ENCODE results near the gene ITIH5.
"Not testable (repeated sequence)": the region's sequence is repeated elsewhere in the genome, so short reads cannot be mapped to it uniquely, and the experiment has no call there.

The ITIH5 gene

DNA sequence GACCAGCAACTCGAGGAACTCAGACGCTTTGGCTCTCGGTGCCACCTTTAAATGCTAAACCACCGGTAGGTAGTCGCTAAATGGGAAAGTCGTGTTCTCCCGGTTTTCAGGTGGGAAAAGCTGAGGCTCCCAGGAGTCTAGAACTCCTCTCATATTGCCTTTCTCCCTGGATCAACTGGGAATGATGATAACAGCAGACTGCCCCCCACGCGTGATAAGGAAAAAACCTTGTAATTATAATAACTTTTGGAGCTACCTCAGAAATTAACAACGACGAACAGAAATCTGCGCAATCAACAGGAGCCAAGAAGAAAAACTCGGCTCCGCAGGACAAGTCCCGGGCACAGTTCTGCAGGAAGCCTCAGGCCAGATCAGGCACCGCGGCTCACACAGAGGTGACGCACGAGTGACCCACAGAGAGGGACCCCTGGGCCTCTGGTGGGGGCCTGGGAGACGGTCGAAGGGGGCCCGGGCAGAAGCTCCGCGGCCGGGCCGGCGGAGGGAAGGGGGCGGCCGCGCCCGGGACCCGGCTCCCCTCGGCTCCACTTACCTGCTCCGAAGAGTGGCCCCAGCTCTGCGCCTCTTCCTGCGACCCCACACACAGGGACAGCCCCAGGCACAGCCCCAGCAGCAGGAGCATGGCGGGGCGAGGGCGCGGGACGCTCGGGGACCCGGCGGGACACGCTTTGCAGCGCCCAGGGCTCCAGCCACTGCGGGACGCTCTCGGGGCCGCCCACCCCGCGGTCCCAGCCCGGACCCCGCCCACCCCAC is at the start of gene ITIH5:
TSS of gene ITIH5 (minus strand) at position 714 of the 771 bp plus-strand sequence. CDS start at position 640, 74 bp downstream.
- no peak for DNase-seq (ENCODE audit: low spot score)

DNA sequence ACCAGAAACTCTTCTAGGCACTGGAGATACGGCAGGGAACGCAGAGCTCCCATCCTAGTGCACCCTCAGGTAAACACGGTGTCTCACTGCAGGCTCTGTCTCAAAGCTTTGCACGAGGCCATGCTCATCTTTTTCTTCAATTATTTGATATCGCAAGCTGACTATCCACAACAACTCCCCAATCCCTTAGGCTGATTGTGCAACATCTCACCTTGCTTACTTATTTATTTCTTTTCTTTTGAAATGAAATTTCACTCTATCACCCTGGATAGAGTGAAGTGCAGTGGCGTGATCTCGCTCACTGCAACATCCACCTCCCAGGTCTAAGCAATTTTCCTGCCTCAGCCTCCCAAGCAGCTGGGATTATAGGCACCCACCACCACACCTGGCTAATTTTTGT is 48.7 kb upstream of the ITIH5 start:
- no peak for DNase-seq (ENCODE audit: low spot score)

- DNase-seq (ENCODE audit: low spot score), result not testable (repeated sequence)
Observed at GRCh38 chr10:7711075-7711474, 44.3 kb upstream of the ITIH5 start.

DNA sequence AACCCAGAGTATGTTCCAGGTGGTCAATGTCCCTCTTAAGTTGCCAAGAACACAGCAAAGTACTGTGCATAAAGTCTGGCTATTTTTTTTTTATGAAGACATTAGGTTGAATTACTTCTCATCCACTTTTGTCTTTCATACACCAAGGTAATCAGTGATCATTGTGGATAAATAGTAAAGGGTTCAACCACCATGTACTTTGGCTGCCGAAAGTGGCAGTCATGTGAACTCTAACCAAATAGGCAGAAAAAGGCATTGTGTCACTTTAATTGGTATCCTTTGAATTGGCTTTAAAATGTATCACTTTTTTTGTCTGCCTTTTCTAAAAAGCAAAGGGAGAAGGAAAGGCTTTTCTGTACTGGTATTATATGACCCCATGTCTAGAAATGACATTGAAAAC is 43.7 kb upstream of the ITIH5 start:
- DNase-seq (ENCODE audit: low spot score), result no peak

DNA sequence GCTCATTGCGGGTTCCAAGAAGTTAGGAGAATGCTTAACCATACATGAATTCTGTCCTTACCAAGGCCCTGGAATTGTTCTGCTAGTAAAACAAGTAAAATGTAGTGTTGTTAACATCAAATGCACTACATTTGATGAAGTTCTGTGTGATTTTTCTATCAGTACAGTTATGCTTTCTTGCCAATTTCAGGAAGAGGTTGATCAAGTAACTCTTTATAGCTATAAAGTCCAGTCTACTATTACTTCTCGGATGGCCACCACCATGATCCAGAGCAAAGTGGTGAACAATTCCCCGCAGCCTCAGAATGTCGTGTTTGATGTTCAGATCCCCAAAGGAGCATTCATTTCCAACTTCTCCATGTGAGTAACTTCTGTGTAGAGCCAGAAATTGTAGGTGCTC is 42.1 kb upstream of the ITIH5 start:
- DNase-seq (ENCODE audit: low spot score), result no peak

- no peak for DNase-seq (ENCODE audit: low spot score)
Observed at GRCh38 chr10:7707858-7708622, 41.3 kb upstream of the ITIH5 start.

DNA sequence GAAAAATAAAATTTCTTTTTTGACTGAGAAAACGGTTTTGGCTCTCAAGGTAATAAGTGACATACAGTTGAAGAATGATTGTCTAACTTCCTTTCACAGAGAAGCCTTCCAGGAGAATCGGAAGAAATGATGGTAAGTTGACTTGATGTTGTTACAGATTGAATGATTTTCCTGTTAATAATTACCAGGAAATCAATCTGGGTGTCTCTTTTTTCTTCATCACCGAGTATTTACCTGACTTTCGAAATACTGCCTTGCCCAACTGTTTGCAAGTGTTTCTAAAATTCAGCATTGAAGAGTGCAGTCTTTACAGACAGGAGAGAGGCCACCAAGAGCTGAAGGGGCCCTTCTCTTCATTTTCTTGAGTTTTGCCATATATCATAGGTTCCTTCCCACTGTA is 40.3 kb upstream of the ITIH5 start:
- DNase-seq (ENCODE audit: low spot score), result no peak

GRCh38 chr10:7706534-7707073 is 39.8 kb upstream of the ITIH5 start:
- peak; percentile 24 for DNase-seq (ENCODE audit: low spot score)

GRCh38 chr10:7705341-7705740 is 38.6 kb upstream of the ITIH5 start:
- DNase-seq (ENCODE audit: low spot score), result no peak

- no peak for DNase-seq (ENCODE audit: low spot score)
Observed at GRCh38 chr10:7704071-7705016, 37.6 kb upstream of the ITIH5 start.

GRCh38 chr10:7703140-7703539 is 36.4 kb upstream of the ITIH5 start, which contains the start of gene ITIH2:
Gene ITIH2, plus strand, starts transcription at chr10:7703316. Its CDS starts 119 bp downstream, at chr10:7703435.
- no peak for DNase-seq (ENCODE audit: low spot score)

GRCh38 chr10:7702288-7702812 is 35.6 kb upstream of the ITIH5 start:
- DNase-seq (ENCODE audit: low spot score), result no peak

GRCh38 chr10:7701158-7701742 is 34.5 kb upstream of the ITIH5 start:
- no peak for DNase-seq (ENCODE audit: low spot score)

DNA sequence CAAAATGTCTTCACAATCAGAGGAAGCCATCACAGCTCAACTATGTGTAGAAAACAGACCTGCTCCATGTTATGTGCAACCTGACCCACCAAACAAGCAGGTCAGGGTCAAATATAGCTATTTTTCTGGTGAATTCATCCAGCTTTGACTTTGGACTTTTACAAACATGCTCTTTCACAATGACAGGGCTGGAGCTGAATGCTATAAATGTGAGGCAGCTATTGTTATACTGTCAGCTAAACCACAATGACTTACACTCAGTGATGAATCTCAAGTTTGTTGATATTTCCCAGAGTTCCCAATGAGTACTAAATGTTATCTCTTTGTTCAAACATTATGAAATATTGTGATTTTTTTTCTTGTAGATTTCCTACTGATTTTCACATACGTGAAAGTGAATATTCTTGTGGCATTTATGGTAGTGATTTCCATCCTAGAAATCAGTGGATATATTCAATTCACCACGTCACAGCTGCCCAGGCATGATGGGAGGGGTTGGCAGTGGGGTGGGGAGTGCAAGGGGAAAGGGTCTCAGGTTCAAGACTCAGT is 33.9 kb upstream of the ITIH5 start:
- no peak for DNase-seq (ENCODE audit: low spot score)

- DNase-seq (ENCODE audit: low spot score), result no peak
Observed at GRCh38 chr10:7697426-7697825, 30.7 kb upstream of the ITIH5 start.

DNA sequence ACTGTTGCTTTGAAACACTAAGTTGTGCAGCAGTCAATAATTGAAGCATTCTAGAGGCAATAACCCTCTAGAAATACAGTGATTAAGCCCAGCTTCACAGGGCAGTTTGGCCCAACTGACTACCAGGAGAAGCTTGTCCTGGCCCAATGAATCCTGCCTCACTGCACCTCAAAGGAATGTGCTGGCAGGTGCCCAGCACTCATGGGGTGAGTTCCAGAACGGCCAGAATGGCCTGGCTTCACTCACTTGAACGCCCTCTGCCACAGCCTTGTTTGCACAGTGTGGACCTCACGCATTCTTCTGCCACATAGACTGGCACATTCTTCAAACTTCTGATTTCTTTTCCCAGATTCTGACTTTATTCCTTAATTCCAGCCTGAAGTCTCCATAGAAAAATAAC is 29.8 kb upstream of the ITIH5 start:
- peak; percentile 4 for DNase-seq (ENCODE audit: low spot score)

DNA sequence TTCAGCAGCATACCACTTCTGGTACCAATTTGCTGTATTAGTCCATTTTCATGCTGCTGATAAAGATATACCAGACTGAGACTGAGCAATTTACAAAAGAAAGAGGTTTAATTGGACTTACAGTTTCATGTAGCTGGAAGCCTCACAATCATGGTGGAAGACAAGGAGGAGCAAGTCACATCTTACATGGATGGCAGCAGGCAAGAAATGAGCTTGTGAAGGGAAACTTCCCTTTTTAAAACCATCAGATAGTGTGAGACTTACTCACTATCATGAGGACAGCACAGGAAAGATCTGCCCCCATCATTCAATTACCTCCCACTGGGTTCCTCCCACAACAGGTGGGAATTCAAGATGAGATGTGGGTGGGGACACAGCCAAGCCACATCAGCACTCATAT is 26.4 kb upstream of the ITIH5 start:
- DNase-seq (ENCODE audit: low spot score), result not testable (repeated sequence)

DNA sequence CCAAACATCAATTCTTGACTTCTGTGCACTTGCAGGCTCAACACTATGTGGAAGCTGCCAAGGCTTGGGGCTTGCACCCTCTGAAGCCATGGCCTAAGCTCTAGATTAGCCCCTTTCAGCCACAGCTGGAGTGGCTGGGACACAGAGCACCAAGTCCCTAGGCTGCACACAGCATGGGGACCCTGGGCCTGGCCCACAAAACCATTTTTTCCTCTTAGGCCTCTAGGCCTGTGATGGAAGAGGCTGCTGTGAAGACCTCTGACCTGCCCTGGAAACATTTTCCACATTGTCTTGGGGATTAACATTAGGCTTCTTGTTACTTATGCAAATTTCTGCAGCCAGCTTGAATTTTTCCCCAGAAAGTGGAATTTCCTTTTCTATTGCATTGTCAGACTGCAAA is 25.6 kb upstream of the ITIH5 start:
- DNase-seq (ENCODE audit: low spot score), result not testable (repeated sequence)

DNA sequence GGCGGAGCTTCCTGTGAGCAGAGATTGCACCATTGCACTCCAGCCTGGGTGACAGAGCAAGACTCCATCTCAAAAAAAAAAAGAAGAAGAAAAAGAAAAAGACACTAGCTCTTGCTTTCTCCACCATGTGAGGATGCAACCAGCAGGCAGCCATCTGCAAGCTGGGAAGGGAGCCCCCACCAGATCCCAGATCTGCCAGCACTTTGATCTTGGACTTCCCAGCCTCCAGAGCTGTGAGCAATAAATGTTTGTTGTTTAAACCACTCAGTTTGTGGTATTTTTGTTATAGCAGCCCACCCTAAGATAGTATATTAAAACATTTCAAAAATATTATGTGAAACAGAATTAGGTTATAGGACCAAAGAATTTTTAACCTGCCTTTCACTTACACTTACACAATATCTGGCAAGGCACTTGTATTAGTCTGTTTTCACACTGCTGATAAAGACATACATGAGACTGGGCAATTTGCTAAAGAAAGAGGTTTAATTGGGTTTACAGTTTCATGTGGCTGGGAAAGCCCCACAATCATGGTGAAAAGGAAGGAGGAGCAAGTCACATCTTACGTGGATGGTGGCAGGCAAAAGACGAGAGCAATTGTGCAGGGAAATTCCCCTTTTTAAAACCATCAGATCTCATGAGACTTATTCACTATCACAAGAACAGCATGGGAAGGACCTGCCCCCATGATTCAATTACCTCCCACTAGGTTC is 24.3 kb upstream of the ITIH5 start:
- DNase-seq (ENCODE audit: low spot score), result not testable (repeated sequence)

DNA sequence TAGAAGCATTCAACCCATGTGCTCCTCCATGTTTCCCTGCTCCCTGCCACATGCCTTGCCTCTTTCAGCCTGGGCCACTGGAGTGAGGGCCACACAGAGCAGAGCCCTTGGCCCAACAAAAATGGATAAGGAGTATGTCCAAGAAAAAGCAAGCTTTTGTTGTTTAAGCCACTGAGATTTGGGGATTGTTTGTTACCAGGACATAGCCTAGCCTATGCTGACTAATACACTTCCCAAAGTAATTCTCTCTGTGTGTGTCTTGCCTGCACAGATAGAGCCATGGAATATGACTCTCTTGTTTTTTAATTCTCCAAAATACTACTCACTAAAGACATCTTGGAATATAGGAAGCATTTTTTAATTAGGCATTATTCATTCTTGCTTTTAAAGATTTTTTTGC is 22.8 kb upstream of the ITIH5 start:
- DNase-seq (ENCODE audit: low spot score), result no peak

Data from putamen (tissue), 1 donor.